Measurements from ENCODE around the gene OCA2. TPM values are rescaled to one million over a fixed set of nuclear protein-coding genes. Genes with fewer than 3 reads are reported as not detected.
"Not testable (repeated sequence)": the region's sequence is repeated elsewhere in the genome, so short reads cannot be mapped to it uniquely, and the experiment has no call there.

OCA2 gene
- total and polyA plus RNA-seq, 2 donors from 2014 or later: 0.45 to 2.5 TPM

GRCh38 chr15:28013976-28014375, 85.1 kb downstream of the OCA2 start:
- TF ChIP-seq CTCF (IDR thresholded peaks at IDR 0.05; ENCODE audit: borderline replicate concordance, extremely low read depth, insufficient read depth): no peak
- H3K9ac ChIP-seq (ENCODE audit: low read length in 3 of 3): no peak overlapping the region
- H3K27me3 ChIP-seq (ENCODE audit: control insufficient read depth, insufficient read depth, low read length): no peaks in the 10 kb centered on the region
- intact Hi-C loops (cut with DNase I): no loop called here
- FAIRE-seq (no peak), DNase-seq (no peak)
- no peaks in the 10 kb centered on the region for H3K36me3 ChIP-seq (ENCODE audit: control insufficient read depth in 2 of 3, insufficient read depth in 3 of 3, low read length in 3 of 3)
- H3K27ac ChIP-seq (ENCODE audit: low read depth in 2 of 2, low read length in 2 of 2): no peak overlapping the region
- H3K9me3 ChIP-seq (ENCODE audit: control insufficient read depth in 2 of 3, insufficient read depth in 1 of 3, low read length in 3 of 3): no peaks in the 10 kb centered on the region
- H3K4me1 ChIP-seq (ENCODE audit: control insufficient read depth in 2 of 3, insufficient read depth in 2 of 3, low read depth in 1 of 3, low read length in 3 of 3): no peaks in the 10 kb centered on the region
- H3K4me3 ChIP-seq (ENCODE audit: low read length in 3 of 3): no peak overlapping the region

GRCh38 chr15:28013480-28013879, 85.6 kb downstream of the OCA2 start:
- Histone ChIP-seq H3K36me3 (ENCODE audit: control insufficient read depth in 2 of 3, insufficient read depth in 3 of 3, low read length in 3 of 3) (no peaks in the 10 kb centered on the region), H3K4me3 (ENCODE audit: low read length in 3 of 3) (no peak overlapping the region), H3K27ac (ENCODE audit: low read depth in 2 of 2, low read length in 2 of 2) (no peak overlapping the region), H3K27me3 (ENCODE audit: control insufficient read depth, insufficient read depth, low read length) (no peaks in the 10 kb centered on the region), H3K9ac (ENCODE audit: low read length in 3 of 3) (no peak overlapping the region), H3K9me3 (ENCODE audit: control insufficient read depth in 2 of 3, insufficient read depth in 1 of 3, low read length in 3 of 3) (no peaks in the 10 kb centered on the region), H3K4me1 (ENCODE audit: control insufficient read depth in 2 of 3, insufficient read depth in 2 of 3, low read depth in 1 of 3, low read length in 3 of 3) (no peaks in the 10 kb centered on the region)
- DNase-seq (no peak), FAIRE-seq (no peak)
- no peak for TF ChIP-seq CTCF (IDR thresholded peaks at IDR 0.05; ENCODE audit: borderline replicate concordance, extremely low read depth, insufficient read depth)
- intact Hi-C loops (cut with DNase I): no loop called here

- DNase-seq: no peak
- no peak for FAIRE-seq
- no peak overlapping the region for H3K9ac ChIP-seq (ENCODE audit: low read length in 3 of 3)
- H3K27me3 ChIP-seq (ENCODE audit: control insufficient read depth, insufficient read depth, low read length): no peaks in the 10 kb centered on the region
- intact Hi-C loops (cut with DNase I): no loop called here
- H3K4me3 ChIP-seq (ENCODE audit: low read length in 3 of 3): no peak overlapping the region
- no peaks in the 10 kb centered on the region for H3K4me1 ChIP-seq (ENCODE audit: control insufficient read depth in 2 of 3, insufficient read depth in 2 of 3, low read depth in 1 of 3, low read length in 3 of 3)
- H3K36me3 ChIP-seq (ENCODE audit: control insufficient read depth in 2 of 3, insufficient read depth in 3 of 3, low read length in 3 of 3): no peaks in the 10 kb centered on the region
- no peak for TF ChIP-seq CTCF (IDR thresholded peaks at IDR 0.05; ENCODE audit: borderline replicate concordance, extremely low read depth, insufficient read depth)
- H3K27ac ChIP-seq (ENCODE audit: low read depth in 2 of 2, low read length in 2 of 2): no peak overlapping the region
- H3K9me3 ChIP-seq (ENCODE audit: control insufficient read depth in 2 of 3, insufficient read depth in 1 of 3, low read length in 3 of 3): no peaks in the 10 kb centered on the region
Measured at GRCh38 chr15:28012231-28012630, 86.9 kb downstream of the OCA2 start.

- H3K27ac ChIP-seq (ENCODE audit: low read depth in 2 of 2, low read length in 2 of 2); FAIRE-seq; H3K4me1 ChIP-seq (ENCODE audit: control insufficient read depth in 2 of 3, insufficient read depth in 2 of 3, low read depth in 1 of 3, low read length in 3 of 3); H3K9me3 ChIP-seq (ENCODE audit: control insufficient read depth in 2 of 3, insufficient read depth in 1 of 3, low read length in 3 of 3); DNase-seq; H3K4me3 ChIP-seq (ENCODE audit: low read length in 3 of 3); H3K9ac ChIP-seq (ENCODE audit: low read length in 3 of 3); H3K27me3 ChIP-seq (ENCODE audit: control insufficient read depth, insufficient read depth, low read length); intact Hi-C loops (cut with DNase I); H3K36me3 ChIP-seq (ENCODE audit: control insufficient read depth in 2 of 3, insufficient read depth in 3 of 3, low read length in 3 of 3): not testable (repeated sequence)
Measured at GRCh38 chr15:28008175-28008574, 90.9 kb downstream of the OCA2 start.
